ENCODE measurements around the gene GOLGA8B. TPM values are rescaled to one million over a fixed set of nuclear protein-coding genes. Genes with fewer than 3 reads are reported as not detected.
"Not testable (repeated sequence)": the region's sequence is repeated elsewhere in the genome, so short reads cannot be mapped to it uniquely, and the experiment has no call there.

GOLGA8B gene
- total RNA-seq, 1 donor from 2014 or later = 48.7 TPM

DNA sequence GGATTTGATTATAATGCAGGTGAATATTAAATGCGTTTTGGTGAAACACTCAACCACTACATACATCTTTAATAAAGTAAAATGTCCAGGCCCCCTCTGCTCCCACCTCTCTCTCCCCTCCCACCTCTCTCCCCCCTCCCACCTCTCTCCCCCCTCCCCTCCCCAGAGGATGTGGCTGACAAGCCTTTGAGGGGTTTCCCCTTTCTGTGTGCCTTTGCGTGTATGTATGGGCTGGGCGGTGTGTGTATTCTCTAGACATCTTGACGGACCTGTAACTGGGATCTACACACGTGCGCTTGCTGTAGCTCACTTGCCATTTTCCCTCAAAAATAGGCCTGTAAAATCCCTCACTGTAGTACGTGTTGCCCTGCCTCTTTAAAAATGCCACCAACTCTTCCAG is 28.3 kb downstream of the GOLGA8B start:
- not testable (repeated sequence) for FAIRE-seq; H3K27me3 ChIP-seq (ENCODE audit: control insufficient read depth, insufficient read depth, low read length); H3K36me3 ChIP-seq (ENCODE audit: control insufficient read depth, insufficient read depth, low read length); H3K4me3 ChIP-seq (ENCODE audit: low read depth, low read length); DNase-seq (ENCODE audit: low read depth)

DNA sequence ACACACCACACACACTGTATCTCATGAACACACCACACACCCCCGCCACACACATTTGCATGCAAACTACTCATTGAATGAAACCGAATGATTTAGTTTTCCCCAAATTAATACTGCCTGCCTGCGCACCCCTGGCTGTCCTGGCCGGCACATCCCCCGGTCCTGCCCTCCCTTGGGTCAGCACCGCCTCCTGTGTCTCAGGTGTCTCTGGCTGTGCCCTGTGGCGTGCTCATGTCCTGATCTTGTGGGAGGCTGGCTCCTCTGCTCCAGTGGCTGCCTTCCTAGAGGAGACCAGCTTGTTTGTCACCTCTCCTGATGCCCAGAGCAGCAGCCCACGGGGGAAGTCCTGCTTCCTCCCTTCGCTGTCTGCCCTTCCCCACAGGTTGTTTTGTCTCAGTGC is 28.7 kb downstream of the GOLGA8B start:
- FAIRE-seq; H3K4me3 ChIP-seq (ENCODE audit: low read depth, low read length); DNase-seq (ENCODE audit: low read depth); H3K36me3 ChIP-seq (ENCODE audit: control insufficient read depth, insufficient read depth, low read length); H3K27me3 ChIP-seq (ENCODE audit: control insufficient read depth, insufficient read depth, low read length): not testable (repeated sequence)

GRCh38 chr15:34554126-34554525 is 29.3 kb downstream of the GOLGA8B start:
- not testable (repeated sequence) for FAIRE-seq; H3K27me3 ChIP-seq (ENCODE audit: control insufficient read depth, insufficient read depth, low read length); DNase-seq (ENCODE audit: low read depth); H3K4me3 ChIP-seq (ENCODE audit: low read depth, low read length); H3K36me3 ChIP-seq (ENCODE audit: control insufficient read depth, insufficient read depth, low read length)

- not testable (repeated sequence) for FAIRE-seq; DNase-seq (ENCODE audit: low read depth); H3K4me3 ChIP-seq (ENCODE audit: low read depth, low read length); H3K36me3 ChIP-seq (ENCODE audit: control insufficient read depth, insufficient read depth, low read length); H3K27me3 ChIP-seq (ENCODE audit: control insufficient read depth, insufficient read depth, low read length)
Measured at GRCh38 chr15:34550129-34550528, 33.3 kb downstream of the GOLGA8B start.

- H3K27me3 ChIP-seq (ENCODE audit: control insufficient read depth, insufficient read depth, low read length); H3K36me3 ChIP-seq (ENCODE audit: control insufficient read depth, insufficient read depth, low read length); DNase-seq (ENCODE audit: low read depth); H3K4me3 ChIP-seq (ENCODE audit: low read depth, low read length); FAIRE-seq: not testable (repeated sequence)
Measured at GRCh38 chr15:34549381-34549809, 34.1 kb downstream of the GOLGA8B start.

GRCh38 chr15:34543860-34544649 is 39.4 kb downstream of the GOLGA8B start:
- H3K4me3 ChIP-seq (ENCODE audit: low read depth, low read length); H3K36me3 ChIP-seq (ENCODE audit: control insufficient read depth, insufficient read depth, low read length); DNase-seq (ENCODE audit: low read depth); H3K27me3 ChIP-seq (ENCODE audit: control insufficient read depth, insufficient read depth, low read length): not testable (repeated sequence)
- peak; percentile 43 for FAIRE-seq

DNA sequence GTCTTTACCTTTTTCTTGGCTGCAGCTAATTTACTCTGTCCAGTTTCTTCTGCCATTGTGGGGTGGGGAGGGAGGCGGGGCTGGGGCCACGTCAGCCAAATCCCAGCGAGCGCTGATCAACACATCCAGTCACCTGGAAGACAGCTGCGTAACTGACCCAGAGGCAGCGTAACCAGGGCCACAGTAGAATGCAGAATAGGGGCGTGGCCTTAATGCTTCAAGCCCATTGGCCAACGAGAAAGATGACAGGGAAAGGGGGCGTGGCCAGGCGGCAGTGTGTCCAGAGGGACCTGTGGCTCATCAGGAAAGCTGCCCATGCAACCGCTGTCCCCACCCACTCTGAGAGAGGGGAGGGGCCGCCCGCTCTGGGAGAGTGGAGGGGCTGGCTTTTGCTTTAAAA is 47.6 kb downstream of the GOLGA8B start:
- H3K4me3 ChIP-seq (ENCODE audit: low read depth, low read length); H3K27me3 ChIP-seq (ENCODE audit: control insufficient read depth, insufficient read depth, low read length); H3K36me3 ChIP-seq (ENCODE audit: control insufficient read depth, insufficient read depth, low read length); FAIRE-seq; DNase-seq (ENCODE audit: low read depth): not testable (repeated sequence)

Other genes starting within 250 kb of the GOLGA8B start
- 24.5 and 28.8 TPM in 2 replicates for gene SLC12A6, start 245.9 kb downstream of the GOLGA8B start, total RNA-seq
- gene NOP10, start 240.5 kb downstream of the GOLGA8B start, total RNA-seq = 168 and 187 TPM in 2 replicates
- gene NUTM1, start 240.3 kb downstream of the GOLGA8B start, total RNA-seq = not detected in 2 replicates
- gene LPCAT4, start 216.5 kb downstream of the GOLGA8B start, total RNA-seq = 5.6 and 6.1 TPM in 2 replicates
- 32.0 and 32.6 TPM in 2 replicates for gene GOLGA8A, start 145.8 kb downstream of the GOLGA8B start, total RNA-seq
- not detected in 2 replicates for gene GJD2, start 171.3 kb upstream of the GOLGA8B start, total RNA-seq
- gene ACTC1, start 211.9 kb upstream of the GOLGA8B start, total RNA-seq = not detected in 2 replicates